HEK293T (cell line): ENCODE measurements around the gene RAD51B.

Source experiments
- CTCF ChIA-PET: fragments of 350-600 bp; formaldehyde crosslinking; extraction: SDS; loops from one replicate; lab custom pipeline; 2021; ENCODE audit warnings: antibody characterized with exemption, inconsistent platforms; lab: Yijun Ruan, JAX
- POLR2A ChIA-PET: fragments of 350-600 bp; formaldehyde crosslinking; extraction: SDS; loops from one replicate; lab custom pipeline; 2020; ENCODE audit warnings: antibody characterized with exemption, inconsistent platforms; lab: Yijun Ruan, JAX
- DNase-seq: peaks from one replicate; pipeline ENCODE4 v3.0.0; 2012; ENCODE audit warnings: mixed read lengths; ENCODE audit errors: extremely low spot score
- ARNT ChIP-seq: fragments of 450-650 bp; IDR thresholded peaks from 2 replicates; pipeline ENCODE4 v1.6.1; 2017; ENCODE audit warnings: mild to moderate bottlenecking
- BHLHE40 ChIP-seq: fragments of 450-650 bp; IDR thresholded peaks from 2 replicates; pipeline ENCODE4 v1.6.1; 2016; ENCODE audit warnings: mild to moderate bottlenecking, moderate library complexity, borderline replicate concordance
- CTBP1 ChIP-seq: fragments of 450-650 bp; IDR thresholded peaks from 2 replicates; pipeline ENCODE4 v1.6.1; 2016; ENCODE audit warnings: borderline replicate concordance
- ELF4 ChIP-seq: fragments of 450-650 bp; IDR thresholded peaks from 2 replicates; pipeline ENCODE4 v1.6.1; 2017; ENCODE audit warnings: antibody characterized with exemption
- FOXA1 ChIP-seq: fragments of 450-650 bp; IDR thresholded peaks from 2 replicates; pipeline ENCODE4 v1.6.1; 2016; ENCODE audit warnings: mild to moderate bottlenecking
- FOXK2 ChIP-seq: fragments of 450-650 bp; IDR thresholded peaks from 2 replicates; pipeline ENCODE4 v1.6.1; 2016; ENCODE audit warnings: mild to moderate bottlenecking
- FOXM1 ChIP-seq: fragments of 450-650 bp; IDR thresholded peaks from 2 replicates; pipeline ENCODE4 v1.6.1; 2017; ENCODE audit warnings: mild to moderate bottlenecking, borderline replicate concordance
- HDGF ChIP-seq: fragments of 450-650 bp; IDR thresholded peaks from 2 replicates; pipeline ENCODE4 v1.6.1; 2017; ENCODE audit warnings: antibody characterized with exemption, borderline replicate concordance
- L3MBTL2 ChIP-seq: fragments of 450-650 bp; conservative IDR thresholded peaks from 2 replicates; pipeline ENCODE4 v1.6.1; 2016; ENCODE audit warnings: mild to moderate bottlenecking
- LEF1 ChIP-seq: fragments of 450-650 bp; IDR thresholded peaks from 2 replicates; pipeline ENCODE4 v1.6.1; 2017; ENCODE audit warnings: mild to moderate bottlenecking, borderline replicate concordance
- NFRKB ChIP-seq: fragments of 450-650 bp; IDR thresholded peaks from 2 replicates; pipeline ENCODE4 v1.6.1; 2016; ENCODE audit warnings: mild to moderate bottlenecking, moderate library complexity
- SP1 ChIP-seq: fragments of 450-650 bp; IDR thresholded peaks from 2 replicates; pipeline ENCODE4 v1.6.1; 2017
- SUZ12 ChIP-seq: fragments of 450-650 bp; IDR thresholded peaks from 2 replicates; pipeline ENCODE4 v1.6.1; 2016; ENCODE audit warnings: mild to moderate bottlenecking
- TARDBP ChIP-seq: fragments of 450-650 bp; IDR thresholded peaks from 2 replicates; pipeline ENCODE4 v1.6.1; 2016
- ZNF384 ChIP-seq: fragments of 450-650 bp; IDR thresholded peaks from 2 replicates; pipeline ENCODE4 v1.6.1; 2016
- TF ChIP-seq, protein P1 (sequence below): fragments of 450-650 bp; IDR thresholded peaks from 2 replicates; pipeline ENCODE4 v1.6.1; 2016

RAD51B gene

GRCh38 chr14:68729556-68729955 lies 910.0 kb downstream of the RAD51B start:
- CTCF ChIA-PET = no interaction called here
- TF ChIP-seq HDGF = no peak
- TF ChIP-seq NFRKB = no peak
- no peak for TF ChIP-seq SUZ12
- no peak for TF ChIP-seq ARNT
- no peak for TF ChIP-seq SP1
- POLR2A ChIA-PET = no interaction called here
- DNase-seq = no peak

DNA sequence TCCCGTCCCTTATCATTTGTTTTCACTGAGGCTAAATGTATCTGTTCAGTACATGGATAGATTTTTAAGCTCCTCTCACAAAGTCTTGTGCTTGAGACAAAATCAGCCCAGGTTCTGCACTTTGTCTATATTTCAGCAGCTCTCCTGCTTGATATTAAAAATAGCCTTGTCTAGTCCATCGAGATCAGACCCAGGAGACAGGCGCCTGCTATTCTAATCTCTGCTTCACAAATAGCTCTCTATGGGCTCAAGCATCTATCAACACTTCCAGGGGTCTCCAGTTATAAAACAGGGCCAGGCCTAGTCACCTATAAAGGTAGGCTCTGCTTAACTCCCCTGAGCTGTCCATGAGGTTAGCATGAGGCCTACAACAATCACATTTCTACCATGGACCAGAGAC lies 910.8 kb downstream of the RAD51B start:
- ChIA-PET POLR2A (no interaction called here), CTCF (no interaction called here)
- DNase-seq = no peak
- no peak for TF ChIP-seq NFRKB
- TF ChIP-seq HDGF = no peak
- TF ChIP-seq FOXA1 = no peak
- no peak for TF ChIP-seq FOXM1

GRCh38 chr14:68730811-68731425 lies 911.3 kb downstream of the RAD51B start:
- POLR2A ChIA-PET = no interaction called here

DNA sequence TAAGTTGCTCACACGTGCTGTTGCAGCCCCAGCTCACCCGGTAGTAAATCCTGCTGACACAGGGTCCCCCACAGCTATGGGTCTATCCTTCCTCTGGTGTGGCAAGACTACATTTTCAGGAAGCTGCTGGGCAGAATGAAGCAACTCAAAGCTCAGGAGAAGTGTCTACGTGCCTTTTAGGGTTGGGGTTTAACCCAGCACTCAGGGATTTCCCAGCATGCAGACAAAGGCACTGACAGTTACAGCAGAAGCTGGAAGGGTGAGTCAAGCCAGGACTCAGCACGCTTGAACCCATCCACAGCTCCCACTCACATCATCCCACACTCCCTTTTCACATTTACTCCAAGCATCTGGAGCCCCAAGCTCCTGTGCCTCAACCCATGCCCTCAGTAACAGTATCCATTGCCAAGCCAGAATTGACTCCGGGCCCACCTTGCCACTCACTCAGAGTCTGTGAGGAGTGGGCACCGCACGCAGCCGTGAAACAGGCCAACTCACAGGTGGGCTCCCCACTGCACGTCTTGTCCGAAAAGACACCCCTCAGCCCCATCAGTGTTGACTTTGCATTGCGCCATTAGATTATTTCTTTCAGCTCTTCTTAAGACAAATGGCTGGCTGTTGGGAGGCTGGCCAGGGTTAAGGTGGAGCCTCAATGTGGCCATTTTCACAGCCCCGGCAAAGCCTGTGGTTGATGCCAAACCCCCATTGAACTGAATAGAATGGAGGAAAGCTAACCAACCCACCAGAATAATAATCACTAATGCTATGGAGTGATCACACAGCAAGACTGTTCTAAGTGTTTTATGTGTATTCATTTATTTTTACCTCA lies 913.7 kb downstream of the RAD51B start:
- CTCF ChIA-PET = no interaction called here
- POLR2A ChIA-PET = interaction anchor here (0.6 kb wide), 1 partner anchor 10 kb away, joined by 3 read pairs; no protein-coding TSS in a partner anchor
- DNase-seq = no peak
- TF ChIP-seq FOXA1 (no peak), NFRKB (no peak), CTBP1 (no peak), TARDBP (no peak), ELF4 (no peak), BHLHE40 (no peak), SUZ12 (no peak), FOXM1 (no peak), LEF1 (no peak), SP1 (no peak), HDGF (no peak), ZNF384 (no peak)
- TF ChIP-seq, protein P1, sequence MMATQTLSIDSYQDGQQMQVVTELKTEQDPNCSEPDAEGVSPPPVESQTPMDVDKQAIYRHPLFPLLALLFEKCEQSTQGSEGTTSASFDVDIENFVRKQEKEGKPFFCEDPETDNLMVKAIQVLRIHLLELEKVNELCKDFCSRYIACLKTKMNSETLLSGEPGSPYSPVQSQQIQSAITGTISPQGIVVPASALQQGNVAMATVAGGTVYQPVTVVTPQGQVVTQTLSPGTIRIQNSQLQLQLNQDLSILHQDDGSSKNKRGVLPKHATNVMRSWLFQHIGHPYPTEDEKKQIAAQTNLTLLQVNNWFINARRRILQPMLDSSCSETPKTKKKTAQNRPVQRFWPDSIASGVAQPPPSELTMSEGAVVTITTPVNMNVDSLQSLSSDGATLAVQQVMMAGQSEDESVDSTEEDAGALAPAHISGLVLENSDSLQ = no peak

More at GRCh38 chr14:68730811-68731425, 911.3 kb downstream of the RAD51B start:
- TF ChIP-seq FOXM1 (no peak), NFRKB (no peak), L3MBTL2 (no peak), TARDBP (no peak), ZNF384 (no peak), BHLHE40 (no peak), SP1 (no peak), ARNT (no peak), CTBP1 (no peak), ELF4 (no peak), HDGF (no peak), LEF1 (no peak), SUZ12 (no peak), FOXK2 (no peak), FOXA1 (no peak)
- TF ChIP-seq, protein P1 = no peak
- DNase-seq = no peak
- CTCF ChIA-PET = no interaction called here

- POLR2A ChIA-PET = no interaction called here
- no peak for TF ChIP-seq L3MBTL2
- TF ChIP-seq, protein P1 = no peak
- TF ChIP-seq LEF1 = no peak
- no peak for TF ChIP-seq ZNF384
- TF ChIP-seq NFRKB = no peak
- no peak for TF ChIP-seq ARNT
- TF ChIP-seq FOXA1 = no peak
- no peak for TF ChIP-seq CTBP1
- TF ChIP-seq SP1 = no peak
- no peak for TF ChIP-seq FOXM1
- TF ChIP-seq FOXK2 = no peak
- no peak for TF ChIP-seq SUZ12
- no peak for TF ChIP-seq BHLHE40
- CTCF ChIA-PET = no interaction called here
- DNase-seq = no peak
Measured at GRCh38 chr14:68734231-68734732, 914.7 kb downstream of the RAD51B start.

GRCh38 chr14:68735856-68736255 lies 916.3 kb downstream of the RAD51B start:
- ChIA-PET CTCF (interaction anchor here (0.6 kb wide), 1 partner anchor 490 kb away, joined by 5 read pairs; no protein-coding TSS in a partner anchor), POLR2A (interaction anchor here (0.6 kb wide), 1 partner anchor 17 kb away, joined by 3 read pairs; no protein-coding TSS in a partner anchor)
- TF ChIP-seq HDGF (no peak), NFRKB (no peak), SUZ12 (no peak), FOXA1 (no peak), ZNF384 (no peak), TARDBP (no peak), ARNT (no peak), FOXK2 (no peak), BHLHE40 (no peak), L3MBTL2 (no peak), FOXM1 (no peak), LEF1 (no peak), SP1 (no peak), CTBP1 (no peak), ELF4 (no peak)
- TF ChIP-seq, protein P1 = no peak
- no peak for DNase-seq
